Globus pallidus (tissue), 1 donor: Measurements from ENCODE around the gene PDLIM3.
A peak's percentile ranks its signal among the peaks of the same experiment; 100 is the strongest.
"Not testable (repeated sequence)": the region's sequence is repeated elsewhere in the genome, so short reads cannot be mapped to it uniquely, and the experiment has no call there.

Source experiments
- DNase-seq: peaks from one replicate; pipeline ENCODE4 v3.0.0-alpha.2; 2015; ENCODE audit warnings: low spot score

PDLIM3 gene

GRCh38 chr4:185534866-185535611 is at the start of gene PDLIM3:
PDLIM3 (minus strand) TSS chr4:185535507; CDS start chr4:185535434, 73 bp downstream.
- DNase-seq = peak; percentile 74

GRCh38 chr4:185583813-185584212 is 48.5 kb upstream of the PDLIM3 start:
- no peak for DNase-seq

GRCh38 chr4:185582651-185583400 is 47.5 kb upstream of the PDLIM3 start:
- no peak for DNase-seq

GRCh38 chr4:185580699-185581098 is 45.4 kb upstream of the PDLIM3 start:
- DNase-seq = no peak

GRCh38 chr4:185578284-185578683 is 43.0 kb upstream of the PDLIM3 start:
- no peak for DNase-seq

GRCh38 chr4:185576962-185577950 is 41.9 kb upstream of the PDLIM3 start:
- no peak for DNase-seq

GRCh38 chr4:185576314-185576961 is 41.1 kb upstream of the PDLIM3 start:
- no peak for DNase-seq

- DNase-seq = no peak
These were observed 38.4 kb upstream of the PDLIM3 start for GRCh38 chr4:185573651-185574199.

- no peak for DNase-seq
These were observed 35.4 kb upstream of the PDLIM3 start for GRCh38 chr4:185570727-185571126.

GRCh38 chr4:185567381-185568376 is 32.4 kb upstream of the PDLIM3 start:
- peak; percentile 86 for DNase-seq

GRCh38 chr4:185566972-185567371 is 31.7 kb upstream of the PDLIM3 start:
- no peak for DNase-seq

GRCh38 chr4:185566425-185566824 is 31.1 kb upstream of the PDLIM3 start:
- no peak for DNase-seq

- DNase-seq = no peak
These were observed 30.4 kb upstream of the PDLIM3 start for GRCh38 chr4:185565696-185566095.

- DNase-seq = no peak
These were observed 29.0 kb upstream of the PDLIM3 start for GRCh38 chr4:185564349-185564748.

GRCh38 chr4:185562531-185562930 is 27.2 kb upstream of the PDLIM3 start:
- DNase-seq = no peak

- no peak for DNase-seq
These were observed 25.0 kb upstream of the PDLIM3 start for GRCh38 chr4:185560316-185560715.

GRCh38 chr4:185559915-185560281 is 24.6 kb upstream of the PDLIM3 start:
- no peak for DNase-seq

GRCh38 chr4:185559251-185559914 is 24.1 kb upstream of the PDLIM3 start:
- DNase-seq = not testable (repeated sequence)

- no peak for DNase-seq
These were observed 19.2 kb upstream of the PDLIM3 start for GRCh38 chr4:185554365-185555126.
